CD14-positive monocyte (primary cell): Measurements from ENCODE around the gene MALL. TPM values are rescaled to one million over a fixed set of nuclear protein-coding genes. Genes with fewer than 3 reads are reported as not detected.
"Not testable (repeated sequence)": the region's sequence is repeated elsewhere in the genome, so short reads cannot be mapped to it uniquely, and the experiment has no call there.

Source experiments
- DNase-seq, 3 donors: peaks; one replicate each; pipeline ENCODE4 v3.0.0-alpha.2; 2011 to 2022
- H2AFZ ChIP-seq: 2 replicates; pipeline ENCODE4 v1.6.0; 2012; ENCODE audit warnings: mild to moderate bottlenecking, low read depth, low read length, inconsistent platforms; ENCODE audit not compliant: insufficient read depth, poor library complexity, severe bottlenecking
- H3K27ac ChIP-seq, 2 donors: 1 replicate in 1 of 2; 2 replicates in 1 of 2; pipeline ENCODE4 v1.5.1; 2012 to 2013; ENCODE audit warnings: low read length in 2 of 2, control low read depth in 1 of 2, inconsistent platforms in 1 of 2, low read depth in 1 of 2, mild to moderate bottlenecking in 1 of 2
- H3K27me3 ChIP-seq, 2 donors: one replicate each; pipeline versions ENCODE4 v1.6.0 to v1.6.1; 2011 to 2013; ENCODE audit warnings: low read length in 2 of 2; ENCODE audit not compliant: control insufficient read depth in 2 of 2, insufficient read depth in 2 of 2
- H3K36me3 ChIP-seq, 2 donors: replicated peaks in 1 of 2; 1 replicate in 1 of 2; 2 replicates in 1 of 2; pipeline versions ENCODE4 v1.5.1 to v1.6.1; 2012 to 2013; ENCODE audit warnings: low read length in 2 of 2, control low read depth in 1 of 2, inconsistent platforms in 1 of 2, mild to moderate bottlenecking in 1 of 2; ENCODE audit not compliant: insufficient read depth in 2 of 2, control insufficient read depth in 1 of 2
- H3K4me1 ChIP-seq, 2 donors: 1 replicate in 1 of 2; 2 replicates in 1 of 2; pipeline versions ENCODE4 v1.5.1 to v1.6.1; 2012 to 2013; ENCODE audit warnings: low read length in 2 of 2, control low read depth in 1 of 2, inconsistent platforms in 1 of 2, mild to moderate bottlenecking in 1 of 2, moderate library complexity in 1 of 2; ENCODE audit not compliant: insufficient read depth in 2 of 2, control insufficient read depth in 1 of 2
- H3K4me2 ChIP-seq: replicated peaks from 2 replicates; pipeline ENCODE3; 2012; ENCODE audit warnings: low read length, moderate library complexity, mild to moderate bottlenecking; ENCODE audit not compliant: poor library complexity, severe bottlenecking; ENCODE audit errors: extremely low read depth
- H3K4me3 ChIP-seq, 3 experiments: fragments of 200-600 bp in 1 of 3; sonication (generic) in 1 of 3; replicated peaks in 1 of 3; 1 replicate in 2 of 3; 2 replicates in 1 of 3; pipeline ENCODE4 v1.5.1; 2011 to 2013; ENCODE audit warnings: low read length in 3 of 3, mild to moderate bottlenecking in 3 of 3, control low read depth in 2 of 3, low read depth in 2 of 3, inconsistent platforms in 1 of 3, moderate library complexity in 1 of 3
- H3K79me2 ChIP-seq: 2 replicates; pipeline ENCODE4 v1.6.0; 2012; ENCODE audit warnings: mild to moderate bottlenecking, control low read depth, inconsistent platforms, low read length, moderate library complexity; ENCODE audit not compliant: insufficient read depth
- H3K9ac ChIP-seq: 2 replicates; pipeline ENCODE4 v1.6.0; 2017; ENCODE audit warnings: low read length, mild to moderate bottlenecking; ENCODE audit not compliant: insufficient read depth, poor library complexity, severe bottlenecking
- H3K9me3 ChIP-seq, 2 donors: replicated peaks in 1 of 2; 1 replicate in 1 of 2; 2 replicates in 1 of 2; pipeline versions ENCODE4 v1.5.1 to v1.6.1; 2012 to 2013; ENCODE audit warnings: low read length in 2 of 2, control low read depth in 1 of 2; ENCODE audit not compliant: control insufficient read depth in 1 of 2, insufficient read depth in 1 of 2
- H4K20me1 ChIP-seq: 2 replicates; pipeline ENCODE4 v1.6.0; 2012; ENCODE audit warnings: mild to moderate bottlenecking, low read length, control low read depth, moderate library complexity; ENCODE audit not compliant: insufficient read depth
- H3K27ac Mint-ChIP-seq, 7 donors: one replicate each; pipeline ENCODE4 v1.8.0; 2020; ENCODE audit warnings: mild to moderate bottlenecking in 7 of 7, mixed read lengths in 7 of 7, moderate library complexity in 6 of 7, inconsistent platforms in 2 of 7
- H3K27me3 Mint-ChIP-seq, 3 donors: one replicate each; pipeline ENCODE4 v1.8.0; 2021 to 2022; ENCODE audit warnings: low read depth in 3 of 3, mild to moderate bottlenecking in 3 of 3, mixed read lengths in 3 of 3, moderate library complexity in 3 of 3, inconsistent platforms in 1 of 3
- H3K36me3 Mint-ChIP-seq, 2 donors: one replicate each; pipeline ENCODE4 v1.8.0; 2020; ENCODE audit warnings: mixed read lengths in 2 of 2, inconsistent platforms in 1 of 2, mild to moderate bottlenecking in 1 of 2
- H3K4me1 Mint-ChIP-seq: one replicate; pipeline ENCODE4 v1.8.0; 2020; ENCODE audit warnings: mild to moderate bottlenecking, mixed read lengths
- H3K4me3 Mint-ChIP-seq, 2 donors: one replicate each; pipeline ENCODE4 v1.8.0; 2020; ENCODE audit warnings: mild to moderate bottlenecking in 2 of 2, mixed read lengths in 2 of 2, moderate library complexity in 1 of 2
- H3K9me3 Mint-ChIP-seq, 7 donors: one replicate each; pipeline ENCODE4 v1.8.0; 2020 to 2022; ENCODE audit warnings: mixed read lengths in 7 of 7, mild to moderate bottlenecking in 6 of 7, moderate library complexity in 6 of 7, inconsistent platforms in 2 of 7
- WGBS: methylation state at CpG from one replicate; pipeline ENCODE4 v1.1.5; 2013; ENCODE audit warnings: missing lambda C conversion rate; ENCODE audit not compliant: insufficient coverage; 5-methylcytosine and 5-hydroxymethylcytosine counted together
- intact Hi-C, 2 donors: fragments of 100-400 bp; cut with micrococcal nuclease; formaldehyde crosslinking; loops; one replicate each; pipeline versions ENCODE4 v1.15.0 to v1.15.1; 2023
- polyA plus RNA-seq, 3 donors: library from polyadenylated mRNA; depleted of rRNA in 1 of 3; unstranded in 2 of 3; stranded (reverse) in 1 of 3; fragments of 300-500 nt in 2 of 3; fragments of >200 nt in 1 of 3; fragmentation: Illumina TruSeq in 2 of 3; gene quantifications; 1 replicate in 2 of 3; 2 replicates in 1 of 3; pipeline ENCODE4 v1.2.3, GENCODE V29; 2012 to 2021

Gene MALL
- polyA plus RNA-seq, 3 donors = 0.12 TPM; not detected in 2

DNA sequence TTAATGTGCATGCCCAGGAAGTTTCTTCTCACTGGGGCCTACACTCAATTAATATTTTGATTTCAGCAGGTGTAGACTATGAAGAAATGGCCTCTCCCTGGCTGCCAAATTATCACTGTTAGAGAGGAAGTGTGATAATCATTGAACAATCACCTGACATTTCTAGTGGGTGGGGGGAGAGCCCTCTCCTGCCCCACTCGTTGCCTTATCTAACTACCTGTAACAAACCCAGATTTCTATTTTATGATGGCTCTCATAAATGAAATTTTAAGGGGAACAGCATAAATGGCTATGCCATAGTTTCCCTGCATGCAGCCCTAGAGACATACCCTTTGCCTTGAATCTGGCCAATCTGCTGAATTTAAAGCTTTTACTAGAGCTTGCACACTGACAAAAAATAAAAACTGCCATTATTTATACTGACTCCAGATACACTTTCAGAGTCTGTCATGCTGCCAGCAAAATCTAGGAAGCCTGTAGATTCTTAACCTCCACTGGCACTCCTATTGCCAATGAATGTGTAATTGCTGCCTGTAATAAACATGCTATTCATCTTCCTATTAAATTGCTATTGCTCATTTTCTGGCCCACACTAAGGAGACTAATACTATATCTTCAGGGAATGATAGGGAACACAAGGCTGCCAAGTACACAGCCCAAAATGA lies 55.8 kb downstream of the MALL start:
- H3K9ac ChIP-seq, H3K27ac Mint-ChIP-seq, H3K27me3 Mint-ChIP-seq, H3K79me2 ChIP-seq, H3K4me2 ChIP-seq, H3K4me3 Mint-ChIP-seq, H3K36me3 ChIP-seq, H3K4me1 Mint-ChIP-seq, H3K4me3 ChIP-seq, H4K20me1 ChIP-seq, H3K27me3 ChIP-seq, H2AFZ ChIP-seq, H3K9me3 Mint-ChIP-seq, H3K36me3 Mint-ChIP-seq, H3K4me1 ChIP-seq, H3K9me3 ChIP-seq, DNase-seq, H3K27ac ChIP-seq, intact Hi-C loops: not testable (repeated sequence)
- WGBS = no CpG with 5 or more reads among the region's 1 CpG

DNA sequence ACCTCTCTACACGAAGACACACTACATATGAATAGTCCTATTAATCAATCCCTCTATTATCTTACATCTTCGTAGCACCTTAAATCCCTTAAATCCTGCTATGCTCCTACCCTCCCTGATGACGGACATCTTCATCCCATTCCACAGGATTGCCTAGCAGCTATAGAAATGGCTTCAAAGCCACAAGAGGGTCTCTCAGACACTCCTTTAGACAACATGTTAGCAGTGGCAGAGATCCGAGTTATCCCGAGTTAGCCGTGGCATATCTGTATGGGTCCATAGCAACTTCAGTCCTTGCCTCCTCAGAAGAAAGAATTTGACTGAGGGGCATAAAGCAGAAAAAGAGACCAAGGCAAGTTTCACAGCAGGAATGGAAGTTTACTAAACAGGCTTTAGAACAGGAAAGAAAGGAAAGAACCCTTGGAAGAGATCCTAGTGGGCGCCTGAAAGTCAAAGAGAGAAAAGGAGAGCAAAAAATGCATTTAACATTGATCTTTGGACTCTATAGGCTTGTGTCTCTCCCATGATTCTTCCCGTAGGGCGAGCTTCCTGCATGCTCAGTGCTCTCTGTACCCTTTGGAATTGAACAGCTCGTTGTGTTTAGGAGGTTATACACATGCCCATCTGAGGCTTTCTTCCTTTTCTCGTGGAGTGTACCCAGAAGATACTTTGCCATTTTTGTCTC lies 56.5 kb downstream of the MALL start:
- H3K4me1 Mint-ChIP-seq, H3K4me1 ChIP-seq, H3K27me3 Mint-ChIP-seq, H3K27ac ChIP-seq, H3K9me3 Mint-ChIP-seq, DNase-seq, H3K9me3 ChIP-seq, H3K4me3 ChIP-seq, intact Hi-C loops, H3K27me3 ChIP-seq, H3K79me2 ChIP-seq, H2AFZ ChIP-seq, H3K27ac Mint-ChIP-seq, H3K4me2 ChIP-seq, H3K9ac ChIP-seq, H3K4me3 Mint-ChIP-seq, H3K36me3 Mint-ChIP-seq, H4K20me1 ChIP-seq, H3K36me3 ChIP-seq: not testable (repeated sequence)
- no CpG with 5 or more reads among the region's 11 CpGs for WGBS

DNA sequence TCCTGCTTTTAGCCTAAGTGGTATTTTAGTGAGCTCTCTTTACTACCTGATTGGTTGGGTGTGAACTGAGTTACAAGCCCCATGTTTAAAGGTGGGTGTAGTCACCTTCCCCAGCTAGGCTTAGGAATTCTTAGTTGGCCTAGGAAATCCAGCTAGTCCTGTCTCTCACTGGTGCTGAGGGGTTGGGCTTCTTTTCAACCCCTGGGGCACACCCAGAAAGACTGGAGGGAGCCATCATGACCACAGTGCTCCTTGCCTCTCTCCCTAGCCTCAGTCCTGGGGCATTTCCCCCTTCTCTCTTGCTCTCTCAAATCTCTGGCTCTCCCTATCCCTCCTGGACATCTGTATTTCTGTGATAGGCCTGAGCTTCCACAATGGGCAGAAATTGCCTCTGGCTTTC lies 57.6 kb downstream of the MALL start:
- H3K4me1 ChIP-seq, H3K4me2 ChIP-seq, H3K27ac Mint-ChIP-seq, H3K27ac ChIP-seq, H4K20me1 ChIP-seq, H3K36me3 ChIP-seq, H3K4me3 ChIP-seq, intact Hi-C loops, DNase-seq, H3K79me2 ChIP-seq, H3K27me3 Mint-ChIP-seq, H3K9ac ChIP-seq, H3K36me3 Mint-ChIP-seq, H3K9me3 Mint-ChIP-seq, H3K27me3 ChIP-seq, H3K4me1 Mint-ChIP-seq, H3K4me3 Mint-ChIP-seq, H3K9me3 ChIP-seq, H2AFZ ChIP-seq: not testable (repeated sequence)

DNA sequence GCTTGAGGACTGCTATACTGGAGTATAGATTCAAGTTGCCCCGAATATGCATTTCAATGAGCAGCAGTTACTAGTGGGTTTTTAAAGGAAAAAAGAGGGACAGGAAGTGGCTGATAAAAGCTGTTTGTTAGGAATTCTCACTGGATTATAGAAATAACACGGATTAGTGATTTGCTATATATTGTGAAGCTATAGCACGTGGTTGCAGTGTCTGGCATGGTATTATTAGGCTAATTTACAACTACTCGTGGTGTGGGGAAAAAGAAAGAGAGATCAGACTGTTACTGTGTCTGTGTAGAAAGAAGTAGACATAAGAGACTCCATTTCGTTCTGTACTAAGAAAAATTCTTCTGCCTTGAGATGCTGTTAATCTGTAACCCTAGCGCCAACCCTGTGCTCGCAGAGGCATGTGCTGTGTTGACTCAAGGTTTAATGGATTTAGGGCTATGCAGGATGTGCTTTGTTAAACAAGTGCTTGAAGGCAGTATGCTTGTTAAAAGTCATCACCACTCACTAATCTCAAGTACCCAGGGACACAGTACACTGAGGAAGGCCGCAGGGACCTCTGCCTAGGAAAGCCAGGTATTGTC lies 59.7 kb downstream of the MALL start:
- H3K27me3 Mint-ChIP-seq, H3K4me1 Mint-ChIP-seq, H3K9ac ChIP-seq, DNase-seq, H3K9me3 ChIP-seq, H3K27ac Mint-ChIP-seq, H2AFZ ChIP-seq, H3K4me3 ChIP-seq, H3K27ac ChIP-seq, H3K4me2 ChIP-seq, H3K9me3 Mint-ChIP-seq, H3K79me2 ChIP-seq, intact Hi-C loops, H4K20me1 ChIP-seq, H3K4me1 ChIP-seq, H3K27me3 ChIP-seq, H3K36me3 Mint-ChIP-seq, H3K4me3 Mint-ChIP-seq, H3K36me3 ChIP-seq: not testable (repeated sequence)
- WGBS = no CpG with 5 or more reads among the region's 8 CpGs
